GM23248 (cell line): Measurements from ENCODE around the gene FCGBP. TPM values are rescaled to one million over a fixed set of nuclear protein-coding genes. Genes with fewer than 3 reads are reported as not detected.
"Not testable (repeated sequence)": the region's sequence is repeated elsewhere in the genome, so short reads cannot be mapped to it uniquely, and the experiment has no call there.

Source experiments
- DNase-seq: peaks from one replicate; pipeline ENCODE4 v3.0.0-alpha.2; 2015
- H2AFZ ChIP-seq: fragments of 200-600 bp; sonication (generic); 2 replicates; pipeline ENCODE4 v1.6.1; 2016; ENCODE audit warnings: antibody characterized with exemption
- H3F3A ChIP-seq: fragments of 200-600 bp; sonication (generic); 2 replicates; pipeline ENCODE4 v1.6.1; 2016; ENCODE audit warnings: mild to moderate bottlenecking, antibody characterized with exemption, mixed run types; ENCODE audit not compliant: insufficient read depth
- H3K27ac ChIP-seq: fragments of 200-600 bp; sonication (generic); 2 replicates; pipeline ENCODE4 v1.5.1; 2016; ENCODE audit warnings: mild to moderate bottlenecking
- H3K27me3 ChIP-seq: fragments of 200-600 bp; sonication (generic); replicated peaks from 2 replicates; pipeline ENCODE4 v1.6.1; 2016; ENCODE audit warnings: mild to moderate bottlenecking; ENCODE audit not compliant: insufficient read depth
- H3K36me3 ChIP-seq: fragments of 200-600 bp; sonication (generic); 2 replicates; pipeline ENCODE4 v1.6.1; 2016; ENCODE audit warnings: low read depth, mild to moderate bottlenecking
- H3K4me1 ChIP-seq: fragments of 200-600 bp; sonication (generic); 2 replicates; pipeline ENCODE4 v1.6.1; 2016; ENCODE audit warnings: mild to moderate bottlenecking; ENCODE audit not compliant: insufficient read depth
- H3K4me2 ChIP-seq: fragments of 200-600 bp; sonication (generic); one replicate; pipeline ENCODE4 v1.6.1; 2016; ENCODE audit warnings: mild to moderate bottlenecking; ENCODE audit not compliant: unreplicated experiment
- H3K4me3 ChIP-seq: fragments of 200-600 bp; sonication (generic); 2 replicates; pipeline ENCODE4 v1.5.1; 2016; ENCODE audit warnings: mild to moderate bottlenecking
- H3K79me2 ChIP-seq: fragments of 200-600 bp; sonication (generic); 2 replicates; pipeline ENCODE4 v1.6.1; 2016; ENCODE audit warnings: mild to moderate bottlenecking; ENCODE audit not compliant: insufficient read depth
- H3K9ac ChIP-seq: fragments of 200-600 bp; sonication (generic); 2 replicates; pipeline ENCODE4 v1.6.1; 2016; ENCODE audit warnings: mild to moderate bottlenecking
- H3K9me2 ChIP-seq: fragments of 200-600 bp; sonication (generic); 2 replicates; pipeline ENCODE4 v1.6.1; 2016; ENCODE audit warnings: mixed run types, mild to moderate bottlenecking, moderate library complexity; ENCODE audit not compliant: insufficient read depth
- H3K9me3 ChIP-seq: fragments of 200-600 bp; sonication (generic); one replicate; pipeline ENCODE4 v1.6.1; 2017; ENCODE audit warnings: low read depth
- H4K20me1 ChIP-seq: fragments of 200-600 bp; sonication (generic); 2 replicates; pipeline ENCODE4 v1.6.0; 2016; ENCODE audit not compliant: insufficient read depth
- WGBS, 2 experiments: methylation state at CpG; one replicate each; pipeline ENCODE4 v1.1.6; 2015 to 2017; ENCODE audit warnings: low lambda C conversion rate in 2 of 2, low coverage in 1 of 2; ENCODE audit errors: missing lambda C conversion rate in 2 of 2; 5-methylcytosine and 5-hydroxymethylcytosine counted together
- in situ Hi-C: fragments of 300-500 bp; cut with MboI; formaldehyde crosslinking; loops from 2 replicates; pipeline ENCODE4 v1.15.0; 2020
- polyA plus RNA-seq: library from polyadenylated mRNA; unstranded; fragments of >200 nt; fragmentation: Nextera tagmentation; extraction: Ambion mirVana; gene quantifications from 2 replicates; pipeline ENCODE4 v1.2.1, GENCODE V29; 2016
- total RNA-seq: library from RNA; depleted of rRNA; stranded (reverse); fragments of >200 nt; shearing (Covaris generic); gene quantifications from 2 replicates; pipeline ENCODE4 v1.2.3, GENCODE V29; 2014

FCGBP gene
- total and polyA plus RNA-seq, 2 experiments from 2014 or later: not detected

DNA sequence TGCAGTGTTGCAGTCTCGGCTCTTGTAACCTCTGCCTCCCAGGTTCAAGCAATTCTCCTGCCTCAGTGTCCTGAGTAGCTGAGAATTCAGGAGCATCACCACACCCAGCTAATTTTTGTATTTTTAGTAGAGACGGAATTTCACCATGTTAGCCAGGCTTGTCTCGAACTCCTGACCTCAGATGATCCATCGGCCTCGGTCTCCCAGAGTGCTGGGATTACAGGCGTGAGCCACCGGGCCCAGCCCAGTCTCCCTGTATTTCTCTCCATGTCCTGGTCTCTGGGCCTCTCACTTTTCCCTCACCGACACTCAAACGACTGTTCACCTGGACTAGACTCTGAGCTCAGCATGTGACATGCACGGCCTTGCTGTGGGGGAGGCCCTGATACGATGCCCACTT is 39.3 kb downstream of the FCGBP start:
- H3F3A ChIP-seq, H3K4me1 ChIP-seq, H3K27me3 ChIP-seq, H3K9me2 ChIP-seq, H3K27ac ChIP-seq, H3K36me3 ChIP-seq, H3K9me3 ChIP-seq, H4K20me1 ChIP-seq, DNase-seq, H2AFZ ChIP-seq, in situ Hi-C loops, H3K4me2 ChIP-seq, H3K9ac ChIP-seq, H3K79me2 ChIP-seq, H3K4me3 ChIP-seq: not testable (repeated sequence)
- WGBS, 2 experiments: 58 to 61% methylated on average over 7 to 11 of the region's 11 CpGs

- H3K79me2 ChIP-seq, H3K4me1 ChIP-seq, H4K20me1 ChIP-seq, H3K9me2 ChIP-seq, H3K4me2 ChIP-seq, H3K9me3 ChIP-seq, DNase-seq, H3K27ac ChIP-seq, H3F3A ChIP-seq, H3K4me3 ChIP-seq, H2AFZ ChIP-seq, H3K9ac ChIP-seq, in situ Hi-C loops, H3K36me3 ChIP-seq, H3K27me3 ChIP-seq: not testable (repeated sequence)
- 77 to 86% methylated on average over 8 to 9 of the region's 16 CpGs for WGBS, 2 experiments
Observed at GRCh38 chr19:39894236-39894606, 40.2 kb downstream of the FCGBP start.

DNA sequence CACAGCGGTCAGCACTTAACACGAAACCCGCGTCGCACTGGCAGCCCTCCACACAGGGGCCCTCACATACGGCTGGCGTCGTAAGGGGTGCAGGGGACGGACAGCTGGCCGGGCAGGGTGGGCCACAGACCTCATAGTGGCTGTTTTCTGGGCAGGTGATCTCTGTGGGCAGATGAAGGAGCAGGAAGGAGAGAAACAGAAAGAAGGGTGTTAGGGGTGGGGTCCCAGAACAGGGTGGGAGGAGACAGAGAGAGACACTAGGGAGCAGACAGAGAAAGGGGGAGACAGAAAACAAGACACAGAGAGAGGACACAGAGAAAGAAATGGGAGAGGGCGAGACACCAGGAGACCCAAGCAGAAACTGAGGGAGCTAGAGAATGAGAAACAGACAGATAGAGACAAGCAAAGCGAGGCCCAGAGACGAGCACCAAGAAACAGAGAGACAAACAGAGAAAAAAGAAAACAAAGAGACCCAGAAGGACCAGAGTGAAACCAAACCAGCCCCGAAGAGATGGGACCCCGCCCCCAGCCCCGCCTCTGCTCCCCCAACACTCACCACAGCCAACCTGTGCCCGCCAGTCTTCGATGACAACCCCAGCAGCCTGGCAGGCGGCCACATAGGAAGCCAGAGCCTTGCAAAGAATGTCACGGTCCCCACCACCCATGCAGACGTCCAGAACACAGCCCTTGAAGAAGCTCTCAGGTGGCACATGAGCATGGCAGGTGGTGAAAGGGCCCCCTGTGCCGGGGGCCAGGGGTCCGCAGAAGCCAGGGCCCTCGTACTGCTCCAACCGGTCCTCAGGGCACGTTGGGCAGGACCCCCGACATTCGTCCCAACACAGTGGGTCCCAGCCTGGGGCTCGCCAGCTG is 40.8 kb downstream of the FCGBP start:
- H4K20me1 ChIP-seq, H3K27ac ChIP-seq, H2AFZ ChIP-seq, H3K27me3 ChIP-seq, in situ Hi-C loops, H3K4me1 ChIP-seq, H3K9ac ChIP-seq, H3F3A ChIP-seq, H3K36me3 ChIP-seq, H3K4me2 ChIP-seq, H3K79me2 ChIP-seq, H3K9me3 ChIP-seq, H3K4me3 ChIP-seq, H3K9me2 ChIP-seq, DNase-seq: not testable (repeated sequence)
- WGBS, 2 experiments: 52% methylated on average over 24 to 28 of the region's 29 CpGs

DNA sequence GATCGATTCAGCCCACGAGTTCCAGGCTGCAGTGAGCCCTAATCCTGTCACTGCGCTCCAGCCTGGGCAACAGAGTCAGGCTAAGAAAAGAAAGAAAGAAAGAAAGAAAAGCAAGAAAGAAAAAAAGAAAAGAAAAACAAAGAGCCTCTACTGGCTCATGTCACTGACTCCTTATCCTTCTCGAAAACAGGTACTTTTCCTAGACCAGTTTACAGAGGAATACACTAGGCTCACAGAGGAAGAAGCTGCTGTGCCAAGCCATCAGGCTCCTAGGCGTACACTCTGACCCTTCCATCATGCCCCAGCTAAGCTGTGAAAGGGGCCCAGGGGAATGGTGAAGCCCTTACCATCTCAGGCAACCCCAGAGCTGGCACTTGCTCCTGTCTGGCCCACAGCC is 41.9 kb downstream of the FCGBP start:
- WGBS, 2 experiments: 42 to 43% methylated on average over 5 of the region's 5 CpGs
- H3K79me2 ChIP-seq, DNase-seq, H3K4me2 ChIP-seq, H4K20me1 ChIP-seq, H3K36me3 ChIP-seq, H3K9me3 ChIP-seq, H3K27ac ChIP-seq, H3K9me2 ChIP-seq, H3K27me3 ChIP-seq, H2AFZ ChIP-seq, H3K4me1 ChIP-seq, in situ Hi-C loops, H3K9ac ChIP-seq, H3K4me3 ChIP-seq, H3F3A ChIP-seq: not testable (repeated sequence)

DNA sequence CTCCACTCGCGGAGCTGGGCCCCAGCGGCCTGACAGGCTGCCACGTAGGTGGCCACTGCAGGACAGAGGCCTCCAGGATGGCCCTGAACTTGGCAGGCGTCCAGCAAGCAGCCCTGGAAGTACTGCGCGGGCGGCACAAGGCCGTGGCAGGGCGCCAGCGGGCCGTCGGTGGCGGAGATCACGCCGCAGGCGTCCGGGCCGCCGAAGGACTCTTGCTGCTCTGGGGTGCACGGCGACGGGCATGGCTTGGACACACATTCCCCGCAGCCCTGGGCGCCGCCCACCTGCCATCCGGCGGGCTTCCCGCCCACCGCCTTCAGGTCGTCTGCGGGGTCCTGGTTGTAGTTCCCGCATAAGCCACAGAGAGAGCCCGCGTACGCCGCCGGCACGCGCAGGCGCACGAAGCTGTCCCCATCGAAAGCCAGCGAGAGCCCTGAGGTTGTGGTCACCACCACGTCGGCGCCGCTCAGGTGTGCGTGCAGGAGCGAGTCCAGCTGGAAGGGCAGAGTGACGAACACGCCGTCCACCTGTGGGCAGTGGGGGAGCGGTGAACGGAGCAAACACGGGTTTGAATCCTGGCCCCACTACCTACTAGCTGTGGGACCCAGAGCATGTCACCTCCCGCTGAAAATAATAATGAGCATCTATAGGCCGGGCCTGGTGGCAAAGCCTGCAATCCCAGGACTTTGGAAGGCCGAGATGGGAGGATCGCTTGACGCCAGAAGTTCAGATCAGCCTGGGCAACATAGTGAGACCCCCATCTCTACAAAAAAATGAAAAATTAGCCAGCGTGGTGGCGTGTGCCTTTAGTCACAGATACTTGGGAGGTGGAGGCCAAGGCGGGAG is 42.6 kb downstream of the FCGBP start:
- H3K4me3 ChIP-seq, in situ Hi-C loops, H3F3A ChIP-seq, H3K36me3 ChIP-seq, H3K9me2 ChIP-seq, H2AFZ ChIP-seq, DNase-seq, H3K4me2 ChIP-seq, H3K79me2 ChIP-seq, H3K27me3 ChIP-seq, H3K9me3 ChIP-seq, H4K20me1 ChIP-seq, H3K9ac ChIP-seq, H3K27ac ChIP-seq, H3K4me1 ChIP-seq: not testable (repeated sequence)
- WGBS, 2 experiments: 37 to 42% methylated on average over 58 to 59 of the region's 64 CpGs
